NK-92 treated with Interleukin-12 subunit alpha and Interleukin-12 subunit beta, amount 100 ng/mL, for 24 hours (cell line): ENCODE data around the gene KRTAP5-2.
"Not testable (repeated sequence)": the region's sequence is repeated elsewhere in the genome, so short reads cannot be mapped to it uniquely, and the experiment has no call there.

Source experiments
- DNase-seq: peaks from one replicate; lab custom pipeline; 2025; lab: John Stamatoyannopoulos, UW

Gene KRTAP5-2

DNA sequence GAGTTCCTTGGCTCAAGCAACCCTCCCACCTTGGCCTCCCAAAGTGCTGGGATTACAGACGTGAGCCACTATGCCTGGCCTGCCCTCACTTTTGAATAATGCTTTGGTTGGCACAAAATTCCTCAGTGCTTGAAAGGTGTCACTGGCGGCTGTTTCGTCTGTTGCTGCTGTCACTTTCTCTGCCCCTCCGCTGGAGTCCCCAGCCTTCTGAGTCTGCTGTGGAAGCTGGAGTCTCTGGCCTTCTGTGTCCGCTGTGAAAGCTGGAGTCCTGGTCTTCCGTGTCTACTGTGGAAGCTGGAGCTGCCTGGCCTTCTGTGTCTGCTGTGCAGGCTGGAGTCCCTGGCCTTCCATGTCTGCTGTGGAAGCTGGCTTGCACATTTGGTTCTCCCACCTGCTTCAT is 8.1 kb downstream of the KRTAP5-2 start:
- DNase-seq, result no peak

GRCh38 chr11:1589191-1589963 is 8.7 kb downstream of the KRTAP5-2 start:
- DNase-seq, result not testable (repeated sequence)

GRCh38 chr11:1586699-1587098 is 11.4 kb downstream of the KRTAP5-2 start:
- DNase-seq, result no peak

DNA sequence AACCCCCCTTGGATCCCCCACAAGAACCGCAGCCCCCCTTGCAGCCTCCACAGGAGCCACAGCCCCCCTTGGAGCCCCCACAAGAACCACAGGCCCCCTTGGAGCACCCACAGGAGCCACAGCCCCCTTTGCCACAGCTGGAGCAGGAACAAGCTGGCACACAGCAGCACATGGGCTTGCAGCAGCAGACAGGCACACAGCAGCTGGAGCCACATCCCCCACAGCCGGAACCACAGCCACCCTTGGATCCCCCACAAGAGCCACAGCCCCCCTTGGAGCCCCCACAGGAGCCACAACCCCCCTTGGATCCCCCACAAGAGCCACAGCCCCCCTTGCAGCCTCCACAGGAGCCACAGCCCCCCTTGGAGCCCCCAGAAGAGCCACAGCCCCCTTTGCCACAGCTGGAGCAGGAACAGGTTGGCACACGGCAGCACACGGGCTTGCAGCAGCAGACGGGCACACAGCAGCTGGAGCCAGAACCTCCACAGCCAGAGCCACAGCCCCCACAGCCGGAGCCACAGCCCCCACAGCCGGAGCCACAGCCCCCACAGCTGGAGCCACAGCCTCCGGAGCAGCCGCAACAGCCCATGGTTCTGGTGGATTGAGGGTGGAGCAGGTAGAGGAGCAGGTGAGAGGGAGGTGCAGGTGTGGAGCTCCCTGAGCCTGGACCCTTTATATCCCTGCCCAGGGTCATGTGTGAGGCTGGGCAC is 13.3 kb downstream of the KRTAP5-2 start, which contains the start of gene KRTAP5-1:
Gene KRTAP5-1 (minus strand): TSS at position 623 of the 710 bp plus-strand sequence. CDS start 34 bp downstream, at position 589.
- not testable (repeated sequence) for DNase-seq

DNA sequence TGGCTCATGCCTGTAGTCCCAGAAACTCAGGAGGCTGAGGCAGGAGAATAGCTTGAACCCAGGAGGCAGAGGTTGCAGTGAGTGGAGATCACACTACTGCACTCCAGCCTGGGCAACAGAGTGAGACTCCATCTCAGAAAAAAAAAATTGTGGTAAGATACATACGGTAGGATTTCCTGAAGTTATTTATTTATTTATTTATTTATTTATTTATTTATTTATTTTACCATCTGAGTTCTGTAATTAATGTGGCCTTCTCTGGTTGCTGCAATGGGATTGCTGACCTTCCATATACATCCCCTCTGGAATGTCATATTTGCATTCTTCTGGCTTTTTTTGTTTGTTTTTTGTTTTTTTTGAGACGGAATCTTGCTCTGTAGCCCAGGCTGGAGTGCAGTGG is 15.2 kb downstream of the KRTAP5-2 start:
- DNase-seq, result not testable (repeated sequence)

GRCh38 chr11:1581976-1582375 is 16.1 kb downstream of the KRTAP5-2 start:
- no peak for DNase-seq

- DNase-seq, result no peak
Observed at GRCh38 chr11:1576825-1577224, 21.3 kb downstream of the KRTAP5-2 start.

- not testable (repeated sequence) for DNase-seq
Observed at GRCh38 chr11:1575756-1576155, 22.3 kb downstream of the KRTAP5-2 start.

DNA sequence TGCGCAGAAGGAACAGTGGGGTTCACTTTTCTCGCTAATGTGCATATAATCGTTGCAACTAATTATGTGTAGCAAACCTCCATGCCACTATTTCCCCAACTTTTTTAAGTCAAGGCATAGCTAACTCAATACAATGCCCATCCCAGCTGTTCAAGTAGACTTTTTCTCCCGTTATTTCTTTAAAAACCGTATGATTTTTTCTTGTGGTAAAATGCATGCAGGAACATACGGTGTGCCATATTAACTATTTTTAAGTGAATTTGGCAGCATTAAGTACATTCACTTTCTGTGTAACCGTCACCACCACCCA is 23.2 kb downstream of the KRTAP5-2 start:
- DNase-seq, result no peak

DNA sequence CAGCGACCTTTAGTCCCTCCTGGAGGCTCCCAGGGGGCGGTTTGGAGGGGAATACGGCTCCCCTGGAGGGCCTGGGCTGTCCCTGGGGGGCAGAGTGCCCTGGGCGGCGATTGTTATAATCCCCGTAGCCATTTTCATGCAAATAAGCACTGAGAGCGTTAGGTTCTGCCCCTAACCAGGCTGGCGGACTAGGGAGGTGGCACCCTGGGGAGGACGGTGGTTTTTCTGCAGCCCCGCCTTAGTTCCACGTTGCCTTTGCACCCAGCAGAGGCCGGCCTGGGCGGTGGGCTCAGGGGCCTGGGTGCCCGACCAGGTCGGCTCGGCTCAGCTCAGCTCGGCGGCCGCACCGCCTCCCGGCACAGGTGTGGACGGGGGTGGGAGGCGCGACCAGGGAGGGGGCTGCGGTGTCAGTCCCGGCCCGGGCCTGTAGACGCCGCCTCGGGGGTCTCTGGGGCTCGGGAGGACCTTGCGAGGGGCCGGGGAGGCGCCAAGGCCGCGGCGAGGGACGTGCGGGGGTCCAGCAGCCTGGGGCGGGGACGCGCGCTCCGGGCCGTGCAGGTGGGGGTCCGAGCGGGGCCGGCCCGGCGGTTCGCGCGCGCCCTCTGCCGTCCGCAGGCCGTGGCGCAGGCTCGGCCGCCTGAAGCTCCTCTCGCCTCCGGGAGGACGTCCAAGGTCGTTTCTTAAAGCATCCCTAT is 23.7 kb downstream of the KRTAP5-2 start:
- no peak for DNase-seq

DNA sequence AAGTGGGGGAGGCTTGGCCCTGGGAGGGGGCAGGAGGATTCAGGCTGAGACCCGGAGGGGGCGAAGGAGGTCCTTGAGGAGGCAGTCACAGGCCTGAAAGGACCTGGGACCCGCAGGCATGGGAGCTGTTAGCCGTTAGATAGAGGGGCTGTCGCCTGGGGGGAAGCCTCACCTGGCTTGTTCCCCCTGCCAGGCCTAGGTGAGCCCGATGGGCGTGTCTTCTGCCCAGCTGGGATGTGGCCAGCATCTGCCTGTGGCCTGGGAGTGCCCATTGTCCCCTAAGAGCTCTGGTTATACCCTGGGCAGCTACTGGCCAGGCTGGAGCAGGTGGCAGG is 24.2 kb downstream of the KRTAP5-2 start:
- no peak for DNase-seq

DNA sequence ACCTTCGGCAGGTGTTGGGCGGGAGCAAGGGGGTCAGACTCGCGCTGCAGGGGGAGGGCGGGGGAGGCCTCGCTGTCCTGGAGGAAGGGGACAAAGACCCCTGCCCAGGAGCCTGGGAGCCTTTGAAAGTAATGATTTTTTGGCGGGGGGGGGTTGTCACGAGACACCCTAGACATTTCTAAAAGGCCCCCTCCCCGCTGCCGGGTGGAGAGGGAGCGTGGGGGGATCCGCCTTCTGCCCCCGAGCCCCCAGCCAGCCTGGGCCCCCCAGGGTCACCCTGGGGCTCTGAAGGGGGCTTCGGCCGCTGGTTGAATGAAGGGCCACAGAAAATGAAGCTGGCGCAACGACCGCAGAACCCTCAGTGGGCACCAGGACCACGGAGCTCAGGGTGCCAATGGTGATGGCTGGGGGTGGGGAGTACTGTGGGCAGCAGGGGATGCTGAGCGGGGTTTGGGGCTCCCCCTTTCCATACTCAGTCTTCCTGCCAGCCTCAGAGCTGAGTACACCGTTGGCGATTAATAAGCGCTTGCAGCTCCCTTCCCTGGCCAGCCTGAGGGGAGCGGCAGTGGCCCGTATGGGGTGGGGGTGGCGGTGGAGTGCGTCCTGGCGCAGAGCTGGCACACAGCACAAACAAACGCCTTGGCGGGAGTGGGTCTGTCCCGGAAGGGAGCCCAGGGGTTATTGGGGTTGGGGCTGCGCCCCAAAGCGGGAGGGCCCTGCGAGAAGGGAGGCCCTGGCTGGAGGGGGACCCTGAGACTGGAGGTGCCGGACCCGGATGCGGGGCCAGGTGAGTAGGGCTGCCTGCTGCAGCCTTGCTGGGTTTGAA is 24.8 kb downstream of the KRTAP5-2 start:
- DNase-seq, result no peak

DNA sequence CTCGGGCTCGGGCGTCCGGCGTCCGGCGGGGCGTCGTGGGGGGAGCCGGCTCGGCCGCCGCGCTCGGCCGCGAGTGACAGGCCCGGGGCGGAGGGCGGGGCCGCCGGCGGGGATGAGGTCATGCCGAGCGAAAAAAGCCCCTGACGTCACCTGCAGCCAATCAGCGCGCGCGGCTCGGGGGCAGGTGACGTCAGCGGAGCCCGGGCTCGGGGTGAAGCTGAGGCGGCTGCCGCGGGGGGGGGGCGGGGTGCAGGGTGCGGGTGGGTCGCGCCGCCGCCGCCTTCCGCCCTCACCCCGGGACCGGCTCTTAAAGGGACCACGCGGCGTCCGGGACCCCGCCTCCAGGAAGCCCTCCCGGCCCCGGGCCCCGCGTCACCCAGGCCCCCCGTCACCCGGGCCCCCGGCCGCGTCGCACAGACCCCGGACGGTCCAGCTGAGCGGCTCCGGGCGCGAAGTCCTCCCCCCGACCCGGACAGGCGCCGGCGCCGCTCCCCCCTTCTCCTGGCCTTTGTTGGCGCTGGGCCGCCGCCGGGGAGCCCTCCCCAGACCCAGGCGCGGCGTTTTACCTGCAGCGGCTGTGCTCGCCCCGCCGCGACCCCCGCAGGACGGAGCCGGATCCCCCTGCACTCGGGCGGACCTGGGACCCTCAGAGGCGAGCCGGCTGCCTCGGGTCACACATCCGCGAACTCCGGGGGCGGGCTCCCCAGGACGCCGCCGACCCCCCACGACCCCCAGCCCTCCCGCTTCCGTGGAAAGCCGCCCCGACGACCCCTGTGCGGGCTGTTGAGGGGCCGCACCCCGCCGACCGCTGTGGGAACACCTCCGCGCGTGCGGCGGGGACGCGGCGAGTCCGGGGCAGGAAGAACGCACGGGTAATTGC is 25.7 kb downstream of the KRTAP5-2 start, which contains the start of gene DUSP8:
Gene DUSP8 (minus strand): TSS at position 75 of the 880 bp plus-strand sequence. CDS start 6,445 bp downstream, outside the sequence.
- no peak for DNase-seq

DNA sequence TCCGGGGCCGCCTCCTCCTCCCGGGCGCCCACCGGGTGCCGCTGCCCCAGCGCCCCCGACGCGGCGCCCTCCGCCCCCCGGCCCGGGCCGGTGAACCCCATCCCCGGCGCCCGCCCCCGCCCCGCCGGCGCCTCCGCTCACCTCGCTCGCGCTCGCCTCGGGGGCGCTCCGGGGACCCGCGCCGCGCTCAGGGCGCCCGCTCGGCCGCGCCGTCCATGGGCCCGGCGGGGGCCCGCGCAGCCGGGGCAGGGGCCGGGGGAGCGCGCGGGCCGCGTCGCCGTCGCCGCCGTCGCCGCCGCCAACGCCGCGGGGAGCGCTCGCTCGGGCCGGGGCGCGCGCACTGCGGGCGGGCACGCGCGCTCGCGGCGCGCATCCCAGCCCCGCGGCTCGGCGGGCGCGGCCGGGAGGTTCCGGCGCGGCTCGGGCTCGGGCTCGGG is 26.3 kb downstream of the KRTAP5-2 start:
- DNase-seq, result no peak

DNA sequence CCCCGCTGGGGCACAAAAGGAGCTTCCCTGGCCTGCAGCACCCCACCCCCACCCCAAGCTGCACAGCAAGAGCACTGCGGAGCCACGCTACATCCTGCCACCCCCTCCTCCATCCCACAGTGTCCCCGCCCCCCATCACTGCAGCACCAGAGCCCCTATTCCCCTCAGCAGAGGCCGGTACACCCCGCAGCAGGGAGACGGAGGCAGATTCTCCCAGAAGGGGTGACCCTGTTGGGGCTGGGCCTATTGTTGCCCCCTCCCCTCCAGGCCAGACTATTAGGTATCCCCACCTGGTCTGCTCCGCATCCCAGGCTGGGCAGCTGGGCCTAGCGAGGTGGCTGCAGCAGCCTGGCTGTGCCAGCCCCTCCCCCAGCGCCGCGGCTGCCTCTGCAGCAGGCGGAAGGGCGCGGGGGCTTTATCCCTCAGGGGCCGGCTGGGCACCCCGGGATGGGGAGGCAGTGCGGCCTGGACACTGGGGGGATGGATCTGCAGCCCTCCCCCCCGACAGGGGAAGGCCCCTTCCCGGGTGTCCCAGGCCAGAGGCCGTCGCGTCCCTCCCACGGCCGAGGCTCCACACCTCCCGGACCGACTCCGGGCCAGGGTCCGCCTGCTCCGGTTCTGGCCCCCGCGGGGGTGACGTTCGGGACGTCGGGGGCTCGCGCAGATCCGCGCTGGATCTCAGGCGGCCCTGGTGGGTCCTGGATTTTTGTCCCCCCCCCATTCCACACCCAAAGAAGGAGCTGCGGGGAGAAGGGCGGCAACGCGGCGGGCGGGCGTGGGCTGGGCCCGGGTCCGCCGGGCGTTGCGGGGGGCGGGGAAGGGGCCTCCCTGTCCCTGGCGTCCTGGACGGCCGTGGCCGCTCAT is 27.0 kb downstream of the KRTAP5-2 start:
- no peak for DNase-seq

DNA sequence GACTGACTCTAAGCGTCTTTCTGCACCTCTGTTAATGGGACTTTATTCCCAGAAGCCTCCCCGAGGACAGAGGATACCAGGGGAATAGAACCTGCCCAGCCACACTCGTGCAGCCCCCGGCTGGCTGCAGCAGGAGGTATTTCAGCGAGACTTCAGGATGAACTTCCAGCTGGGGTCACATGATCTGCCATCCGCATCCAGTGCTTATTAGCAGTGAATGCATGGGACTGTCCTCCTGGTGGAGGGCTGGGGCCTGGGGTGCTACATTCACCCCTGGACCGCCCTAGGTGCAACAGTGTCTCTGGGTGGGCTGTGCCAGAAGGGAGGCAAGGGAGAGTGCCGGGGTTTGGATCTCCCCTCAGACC is 27.6 kb downstream of the KRTAP5-2 start:
- no peak for DNase-seq

GRCh38 chr11:1570001-1570453 is 28.1 kb downstream of the KRTAP5-2 start:
- no peak for DNase-seq

- no peak for DNase-seq
Observed at GRCh38 chr11:1569251-1569780, 28.8 kb downstream of the KRTAP5-2 start.

DNA sequence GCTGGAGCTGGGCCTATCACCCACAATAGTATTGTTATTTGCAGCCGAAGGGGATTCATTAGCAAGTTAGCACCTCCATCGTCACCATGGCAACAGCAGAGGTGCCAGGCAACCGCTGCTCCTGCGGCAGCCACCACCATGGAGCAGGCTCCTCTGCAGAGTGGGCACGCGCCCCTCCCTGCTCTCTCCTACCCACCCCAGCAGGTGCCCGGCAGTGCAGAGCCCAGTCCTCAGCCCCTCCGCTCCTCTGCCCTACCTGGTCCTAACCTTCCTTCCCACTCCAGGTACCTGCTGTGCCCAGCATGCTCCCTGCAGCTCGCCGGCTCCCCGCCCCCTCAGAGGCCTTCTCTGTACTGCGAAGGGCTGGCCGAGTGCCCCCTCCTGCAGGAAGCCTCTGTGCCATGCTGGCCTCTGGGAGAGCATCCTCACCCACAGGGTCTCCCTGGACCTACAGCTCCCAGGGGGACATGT is 29.6 kb downstream of the KRTAP5-2 start:
- DNase-seq, result no peak

- DNase-seq, result no peak
Observed at GRCh38 chr11:1567721-1568100, 30.4 kb downstream of the KRTAP5-2 start.
